ENCODE measurements around the gene TNF. TPM values are rescaled to one million over a fixed set of nuclear protein-coding genes. Genes with fewer than 3 reads are reported as not detected.

TNF gene
- total and polyA plus RNA-seq, 2 of the 13 experiments (the other 11 are each of a cell fraction or from before 2014, with no cell fraction given) = not detected

DNA sequence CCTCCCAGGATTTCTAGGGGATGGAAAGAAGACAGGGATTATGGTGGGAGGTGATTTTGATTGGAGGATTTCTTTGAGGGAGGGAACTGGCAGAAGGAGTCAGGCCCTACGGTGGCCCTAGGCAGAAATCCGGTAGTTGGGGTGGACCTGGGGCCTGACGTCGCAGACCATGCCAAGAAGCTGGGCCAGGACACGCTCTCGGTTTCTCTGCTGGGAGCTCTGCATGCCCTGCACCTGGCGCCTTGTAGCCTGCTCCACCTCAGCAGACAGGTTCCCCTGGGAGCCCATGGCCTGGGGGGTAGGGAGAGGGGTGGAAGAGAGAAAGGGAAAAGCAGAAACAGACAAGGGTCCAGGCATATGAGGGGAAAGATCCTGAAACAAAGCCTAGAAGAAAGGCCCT lies 30.1 kb upstream of the TNF start:
- POLR2A ChIA-PET = interaction anchor here (4.6 kb wide), 1 partner anchor 52 kb away, joined by 36 read pairs; no protein-coding TSS in a partner anchor
- peaks cover 34% of the 10 kb centered on the region for H3K79me2 ChIP-seq (ENCODE audit: insufficient read depth, low read length)

DNA sequence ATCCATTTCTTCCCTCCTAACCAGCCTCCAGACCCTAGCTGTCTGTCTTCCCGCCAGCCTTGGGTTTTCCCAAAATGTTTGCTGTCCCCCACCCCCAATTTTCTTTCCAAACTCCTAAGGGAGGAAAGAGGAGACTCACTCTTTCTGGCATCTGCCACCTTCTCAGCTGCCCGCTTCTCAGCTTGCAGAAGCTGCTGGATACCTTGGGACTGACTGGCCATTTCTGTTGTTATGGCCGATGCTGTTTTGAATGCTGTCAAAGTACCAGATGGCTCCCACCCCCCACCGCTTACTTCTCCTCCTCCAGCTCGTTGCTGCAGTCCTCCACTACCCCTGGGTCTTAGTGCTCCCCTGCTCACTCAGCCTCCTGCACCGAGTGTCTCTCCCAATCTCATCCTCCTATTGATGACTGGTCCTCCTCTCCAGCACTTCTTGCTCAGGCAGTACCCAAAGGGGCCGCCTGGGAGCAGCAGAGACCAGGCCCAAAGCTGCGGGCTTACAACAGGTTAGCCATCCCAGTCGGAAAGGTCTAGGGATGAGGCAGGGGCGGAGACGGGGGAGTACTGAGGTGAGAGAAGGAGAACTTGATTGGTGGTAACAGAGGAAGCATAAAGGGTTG lies 28.9 kb upstream of the TNF start, which contains the start of gene ATP6V1G2:
Gene ATP6V1G2 (minus strand): TSS at position 270 of the 619 bp plus-strand sequence. CDS start 49 bp downstream, at position 221.
- ATAC-seq = peak; percentile 84
- FAIRE-seq = peak; percentile 68
- no peaks in the 10 kb centered on the region for H3K9me3 ChIP-seq (ENCODE audit: low read length)
- peak within 1 kb of the TSS; percentile 64 for H3K27ac ChIP-seq (ENCODE audit: extremely low read length, insufficient read depth, low read length)
- intact Hi-C loops (cut with micrococcal nuclease; ENCODE audit: unreplicated experiment) (loop anchor here (1.0 to 10.0 kb wide), 4 partner anchors 36 to 108 kb away; partner anchors contain the start of genes APOM, BAG6 and LTB), in situ Hi-C loops (cut with HindIII; ENCODE audit: extremely low pct_ligation_motif_present, low pct_unique_long_range_greater_than_20kb) (loop anchor here (5.0 kb wide), 1 partner anchor 51 kb away; no protein-coding TSS in a partner anchor)
- WGBS (ENCODE audit: low lambda C conversion rate) = 13% methylated on average over 11 of the region's 11 CpGs
- H3K4me3 ChIP-seq (replicated peaks in 1 of 3; ENCODE audit: insufficient read depth in 1 of 3, low read depth in 2 of 3, low read length in 3 of 3) = peak within 1 kb of the TSS; percentile 74 to 93 (median 76)
- POLR2A ChIA-PET = interaction anchor here (0.5 to 4.6 kb wide), 8 partner anchors 28 to 288 kb away, joined by 3 to 36 read pairs (median 5); partner anchors contain the start of genes APOM, BAG6 and TNF
- H4K20me1 ChIP-seq (ENCODE audit: insufficient read depth, low read length) = no peaks in the 10 kb centered on the region
- CTCF ChIA-PET (ENCODE audit: low intra/inter-chr PET ratio, low total read pairs) = interaction anchor here (1.0 to 3.6 kb wide), 3 partner anchors 34 to 53 kb away, joined by 5 to 84 read pairs (median 10); no protein-coding TSS in a partner anchor
- H3K4me1 ChIP-seq (ENCODE audit: insufficient read depth, low read length) = peaks cover 43% of the 10 kb centered on the region
- H3K27me3 ChIP-seq (ENCODE audit: control insufficient read depth in 1 of 2, insufficient read depth in 2 of 2, low read length in 2 of 2) = no peaks in the 10 kb centered on the region; a peak in 1 of 5 replicates
- H3K4me2 ChIP-seq (ENCODE audit: low read depth, low read length) = peak within 1 kb of the TSS; percentile 91
- H3K36me3 ChIP-seq (replicated peaks in 1 of 2; ENCODE audit: control insufficient read depth in 1 of 2, insufficient read depth in 2 of 2, low read length in 2 of 2) = peaks cover 3 to 6% of the 10 kb centered on the region in 2 experiments
- peak within 1 kb of the TSS; percentile 81 for H2AFZ ChIP-seq (ENCODE audit: low read length)
- H3K79me2 ChIP-seq (ENCODE audit: insufficient read depth, low read length) = peaks cover 23% of the 10 kb centered on the region
- DNase-seq (ENCODE audit: low spot score) = peak; percentile 92
- BruUV-seq (replicated peaks) = no TSS peak
- peak within 1 kb of the TSS; percentile 79 for H3K9ac ChIP-seq (ENCODE audit: insufficient read depth, low read depth, low read length)
- peak; percentile 42; the same call in 1 of the 2 replicates for TF ChIP-seq KAT8 (CRISPR knock-in tag; IDR thresholded peaks at IDR 0.05)
- 0 out of 2 replicates have a peak, but pooled peaks have one; percentile 10 for TF ChIP-seq PCBP1 (IDR thresholded peaks at IDR 0.05; ENCODE audit: borderline replicate concordance, low read depth, low read length)
- TF ChIP-seq KMT2A (CRISPR knock-in tag; IDR thresholded peaks at IDR 0.05) = no peak
- TF ChIP-seq KLF9 (CRISPR knock-in tag; IDR thresholded peaks at IDR 0.05; ENCODE audit: low read depth) = peak; percentile 51; the same call in 1 of the 2 replicates
- peak; percentile 17; the same call in 1 of the 2 replicates for TF ChIP-seq SALL2 (CRISPR knock-in tag; IDR thresholded peaks at IDR 0.05)
- no peak for TF ChIP-seq ATM (IDR thresholded peaks at IDR 0.05; ENCODE audit: borderline replicate concordance)
- peak; percentile 39 for TF ChIP-seq TBL1XR1 (IDR thresholded peaks at IDR 0.05; ENCODE audit: borderline replicate concordance, low read length, partially characterized antibody)
- TF ChIP-seq ZNF780A (CRISPR knock-in tag; IDR thresholded peaks at IDR 0.05) = no peak
- TF ChIP-seq, protein P1, sequence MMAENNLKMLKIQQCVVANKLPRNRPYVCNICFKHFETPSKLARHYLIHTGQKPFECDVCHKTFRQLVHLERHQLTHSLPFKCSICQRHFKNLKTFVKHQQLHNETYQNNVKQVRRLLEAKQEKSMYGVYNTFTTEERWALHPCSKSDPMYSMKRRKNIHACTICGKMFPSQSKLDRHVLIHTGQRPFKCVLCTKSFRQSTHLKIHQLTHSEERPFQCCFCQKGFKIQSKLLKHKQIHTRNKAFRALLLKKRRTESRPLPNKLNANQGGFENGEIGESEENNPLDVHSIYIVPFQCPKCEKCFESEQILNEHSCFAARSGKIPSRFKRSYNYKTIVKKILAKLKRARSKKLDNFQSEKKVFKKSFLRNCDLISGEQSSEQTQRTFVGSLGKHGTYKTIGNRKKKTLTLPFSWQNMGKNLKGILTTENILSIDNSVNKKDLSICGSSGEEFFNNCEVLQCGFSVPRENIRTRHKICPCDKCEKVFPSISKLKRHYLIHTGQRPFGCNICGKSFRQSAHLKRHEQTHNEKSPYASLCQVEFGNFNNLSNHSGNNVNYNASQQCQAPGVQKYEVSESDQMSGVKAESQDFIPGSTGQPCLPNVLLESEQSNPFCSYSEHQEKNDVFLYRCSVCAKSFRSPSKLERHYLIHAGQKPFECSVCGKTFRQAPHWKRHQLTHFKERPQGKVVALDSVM (CRISPR knock-in tag; IDR thresholded peaks at IDR 0.05) = peak; percentile 62; the same call in 1 of the 2 replicates
- peak; percentile 37 for TF ChIP-seq HNRNPK (IDR thresholded peaks at IDR 0.05; ENCODE audit: low read depth, low read length, poor library complexity, severe bottlenecking)

More for the DNA sequence above, 30.1 kb upstream of the TNF start:
- no peak overlapping the region for H2AFZ ChIP-seq (ENCODE audit: low read length)
- intact Hi-C loops (cut with micrococcal nuclease; ENCODE audit: unreplicated experiment) = loop anchor here (5.0 to 10.0 kb wide), 2 partner anchors 37 to 110 kb away; partner anchors contain the start of genes APOM, BAG6 and LTB
- in situ Hi-C loops (cut with HindIII; ENCODE audit: extremely low pct_ligation_motif_present, low pct_unique_long_range_greater_than_20kb) = loop anchor here (5.0 kb wide), 1 partner anchor 52 kb away; no protein-coding TSS in a partner anchor
- H3K36me3 ChIP-seq (replicated peaks in 1 of 2; ENCODE audit: control insufficient read depth in 1 of 2, insufficient read depth in 2 of 2, low read length in 2 of 2) = peaks cover under 1 to 9% of the 10 kb centered on the region in 2 experiments
- no peak overlapping the region for H3K9ac ChIP-seq (ENCODE audit: insufficient read depth, low read depth, low read length)
- no peak for DNase-seq (ENCODE audit: low spot score)
- no peak overlapping the region for H3K27ac ChIP-seq (ENCODE audit: extremely low read length, insufficient read depth, low read length)
- no peak for FAIRE-seq
- BruUV-seq (replicated peaks) = no TSS peak
- CTCF ChIA-PET (ENCODE audit: low intra/inter-chr PET ratio, low total read pairs) = interaction anchor here (3.6 kb wide), 1 partner anchor 52 kb away, joined by 84 read pairs; no protein-coding TSS in a partner anchor
- peaks cover 8% of the 10 kb centered on the region for H4K20me1 ChIP-seq (ENCODE audit: insufficient read depth, low read length)
- H3K4me1 ChIP-seq (ENCODE audit: insufficient read depth, low read length) = peaks cover 46% of the 10 kb centered on the region
- WGBS (ENCODE audit: low lambda C conversion rate) = 47% methylated on average over 7 of the region's 7 CpGs
- no peak for ATAC-seq
- no peaks in the 10 kb centered on the region; a peak in 2 of 5 replicates for H3K27me3 ChIP-seq (ENCODE audit: control insufficient read depth in 1 of 2, insufficient read depth in 2 of 2, low read length in 2 of 2)
- no peak overlapping the region for H3K4me3 ChIP-seq (replicated peaks in 1 of 3; ENCODE audit: insufficient read depth in 1 of 3, low read depth in 2 of 3, low read length in 3 of 3)
- H3K4me2 ChIP-seq (ENCODE audit: low read depth, low read length) = no peak overlapping the region
- no peak for TF ChIP-seq KDM3A (CRISPR knock-in tag; IDR thresholded peaks at IDR 0.05; ENCODE audit: low read depth)
- no peak for TF ChIP-seq ZNF75D (CRISPR knock-in tag; IDR thresholded peaks at IDR 0.05; ENCODE audit: borderline replicate concordance)
- TF ChIP-seq ZNF841 (CRISPR knock-in tag; IDR thresholded peaks at IDR 0.05; ENCODE audit: borderline replicate concordance) = no peak
- no peak for TF ChIP-seq ZNF382 (CRISPR knock-in tag; IDR thresholded peaks at IDR 0.05; ENCODE audit: borderline replicate concordance)
- TF ChIP-seq ZFP41 (CRISPR knock-in tag; IDR thresholded peaks at IDR 0.05; ENCODE audit: borderline replicate concordance) = no peak
- TF ChIP-seq GLI4 (CRISPR knock-in tag; IDR thresholded peaks at IDR 0.05; ENCODE audit: borderline replicate concordance) = no peak
- no peak for TF ChIP-seq SNAI1 (CRISPR knock-in tag; IDR thresholded peaks at IDR 0.05; ENCODE audit: borderline replicate concordance)
- no peak for TF ChIP-seq GTF3A (CRISPR knock-in tag; conservative IDR thresholded peaks at IDR 0.05)
- no peak for TF ChIP-seq CHD4 (IDR thresholded peaks at IDR 0.05; ENCODE audit: borderline replicate concordance, low read length)
- TF ChIP-seq TAF15 (IDR thresholded peaks at IDR 0.05; ENCODE audit: low read depth, low read length, poor library complexity, severe bottlenecking) = no peak
- TF ChIP-seq MIER2 (CRISPR knock-in tag; IDR thresholded peaks at IDR 0.05) = no peak
- H3K9me3 ChIP-seq (ENCODE audit: low read length) = no peaks in the 10 kb centered on the region
